HCT116 (cell line): ENCODE results near the gene C19orf38. TPM values are rescaled to one million over a fixed set of nuclear protein-coding genes. Genes with fewer than 3 reads are reported as not detected.

Experiments used
- ATAC-seq: fragments of 200-7000 bp; cut with Tn5 transposase; 2 replicates; pipeline ENCODE4 v1.9.1; 2020; ENCODE audit warnings: mild to moderate bottlenecking, moderate library complexity
- BruUV-seq: library from RNA; stranded (reverse); fragments of 400-500 nt; replicated peaks from 2 replicates; lab custom pipeline; 2021; lab: Mats Ljungman, UMichigan
- CTCF ChIA-PET: fragments of 300-600 bp; sonication (Branson Sonifier 250); formaldehyde crosslinking; loops from one replicate; lab custom pipeline; 2021; ENCODE audit warnings: antibody characterized with exemption; lab: Charles Lee
- POLR2A ChIA-PET: fragments of 300-600, 350-600 bp; sonication (Branson Sonifier 250); formaldehyde crosslinking; loops from one replicate; lab custom pipeline; 2021; ENCODE audit warnings: antibody characterized with exemption; lab: Charles Lee
- RAD21 ChIA-PET, 2 experiments: fragments of 300-600 bp; sonication (Branson Sonifier 250); formaldehyde crosslinking; loops; one replicate each; lab custom pipeline; 2023; ENCODE audit warnings: low total read pairs in 2 of 2; ENCODE audit not compliant: uncharacterized antibody in 2 of 2, unreplicated experiment in 2 of 2, low non-redundant PET in 1 of 2; lab: Charles Lee
- DNase-seq: peaks from one replicate; pipeline ENCODE4 v3.0.0-alpha.2; 2010; ENCODE audit warnings: low read depth, low spot score
- H2AFZ ChIP-seq: fragments of 200-600 bp; shearing (Covaris generic), sonication (generic); 2 replicates; pipeline ENCODE4 v1.6.1; 2017; ENCODE audit warnings: low read depth, mixed run types, mixed read lengths, antibody characterized with exemption, low read length; ENCODE audit not compliant: poor library complexity, severe bottlenecking
- H3K27ac ChIP-seq: 2 replicates; pipeline ENCODE4 v1.5.1; 2012; ENCODE audit warnings: low read depth, low read length
- H3K27me3 ChIP-seq: fragments of 200-600 bp; sonication (generic); 2 replicates; pipeline ENCODE4 v1.6.1; 2016; ENCODE audit warnings: mixed run types, low read length, mixed read lengths; ENCODE audit not compliant: insufficient read depth
- H3K36me3 ChIP-seq, 2 experiments: fragments of 200-500 bp in 1 of 2; fragments of 200-600 bp in 1 of 2; sonication (Bioruptor generic) in 1 of 2; sonication (generic) in 1 of 2; 2 replicates each; pipeline versions ENCODE4 v1.5.1 to v1.6.1; 2014 to 2016; ENCODE audit warnings: low read length in 2 of 2, inconsistent platforms in 1 of 2, mixed read lengths in 1 of 2, mixed run types in 1 of 2; ENCODE audit not compliant: insufficient read depth in 2 of 2, control insufficient read depth in 1 of 2
- H3K4me1 ChIP-seq, 2 experiments: fragments of 200-600 bp in 1 of 2; sonication (generic) in 1 of 2; 2 replicates each; pipeline versions ENCODE4 v1.5.1 to v1.6.1; 2012 to 2017; ENCODE audit warnings: low read length in 2 of 2, inconsistent platforms in 1 of 2, mild to moderate bottlenecking in 1 of 2, mixed read lengths in 1 of 2, mixed run types in 1 of 2, moderate library complexity in 1 of 2; ENCODE audit not compliant: insufficient read depth in 2 of 2, control insufficient read depth in 1 of 2
- H3K4me2 ChIP-seq: fragments of 200-600 bp; sonication (generic); 2 replicates; pipeline ENCODE4 v1.6.1; 2017; ENCODE audit warnings: mixed run types, low read length, mixed read lengths
- H3K4me3 ChIP-seq, 2 experiments: fragments of 200-600 bp in 1 of 2; sonication (generic) in 1 of 2; replicated peaks in 1 of 2; 2 replicates each; pipeline ENCODE4 v1.5.1; 2011 to 2016; ENCODE audit warnings: low read length in 2 of 2, control low read depth in 1 of 2, low read depth in 1 of 2, mild to moderate bottlenecking in 1 of 2, mixed read lengths in 1 of 2, mixed run types in 1 of 2
- H3K79me2 ChIP-seq: fragments of 200-600 bp; sonication (generic); 2 replicates; pipeline ENCODE4 v1.6.1; 2017; ENCODE audit warnings: mild to moderate bottlenecking, mixed run types, low read length, moderate library complexity, mixed read lengths; ENCODE audit not compliant: insufficient read depth
- H3K9ac ChIP-seq: fragments of 200-600 bp; sonication (generic); 2 replicates; pipeline ENCODE4 v1.6.1; 2016; ENCODE audit warnings: low read length, mixed read lengths
- H3K9me2 ChIP-seq: fragments of 200-600 bp; sonication (generic), shearing (Covaris generic); 2 replicates; pipeline ENCODE4 v1.6.1; 2017; ENCODE audit warnings: mixed run types, mild to moderate bottlenecking, moderate library complexity; ENCODE audit not compliant: insufficient read depth
- H3K9me3 ChIP-seq, 2 experiments: fragments of 200-500 bp in 1 of 2; fragments of 200-600 bp in 1 of 2; sonication (Bioruptor generic) in 1 of 2; sonication (generic) in 1 of 2; 2 replicates each; pipeline ENCODE4 v1.6.1; 2014 to 2017; ENCODE audit warnings: low read length in 2 of 2, mixed read lengths in 2 of 2, inconsistent platforms in 1 of 2, low read depth in 1 of 2, mild to moderate bottlenecking in 1 of 2, mixed run types in 1 of 2, moderate library complexity in 1 of 2; ENCODE audit not compliant: control insufficient read depth in 1 of 2, insufficient read depth in 1 of 2
- H4K20me1 ChIP-seq: fragments of 200-600 bp; sonication (generic), shearing (Covaris generic); 2 replicates; pipeline ENCODE4 v1.6.1; 2017; ENCODE audit warnings: mixed run types, mild to moderate bottlenecking, moderate library complexity; ENCODE audit not compliant: insufficient read depth
- ATF3 ChIP-seq: IDR thresholded peaks from 2 replicates; pipeline ENCODE4 v1.6.1; 2012
- CBX3 ChIP-seq: IDR thresholded peaks from 2 replicates; pipeline ENCODE4 v1.6.1; 2012; ENCODE audit warnings: low read depth
- CEBPB ChIP-seq: IDR thresholded peaks from 2 replicates; pipeline ENCODE4 v1.6.1; 2012; ENCODE audit warnings: low read depth
- CTCF ChIP-seq, 3 experiments: fragments of 200-600 bp in 1 of 3; sonication (generic) in 1 of 3; IDR thresholded peaks in 2 of 3; conservative IDR thresholded peaks in 1 of 3; 2 replicates each; pipeline ENCODE4 v1.5.1; 2012 to 2017; ENCODE audit warnings: low read depth in 2 of 3, low read length in 2 of 3, antibody characterized with exemption in 1 of 3, borderline replicate concordance in 1 of 3, control low read depth in 1 of 3, mild to moderate bottlenecking in 1 of 3, mixed read lengths in 1 of 3, mixed run types in 1 of 3, moderate library complexity in 1 of 3; ENCODE audit not compliant: insufficient read depth in 1 of 3
- EGR1 ChIP-seq: IDR thresholded peaks from 2 replicates; pipeline ENCODE4 v1.6.1; 2012; ENCODE audit warnings: low read depth
- ELF1 ChIP-seq: IDR thresholded peaks from 2 replicates; pipeline ENCODE4 v1.6.1; 2012; ENCODE audit warnings: low read depth, borderline replicate concordance
- EZH2 ChIP-seq: fragments of 200-600 bp; sonication (generic); IDR thresholded peaks from 2 replicates; pipeline ENCODE4 v1.6.1; 2017; ENCODE audit warnings: antibody characterized with exemption, mixed run types
- EZH2phosphoT487 ChIP-seq: fragments of 200-600 bp; IDR thresholded peaks from 2 replicates; pipeline ENCODE4 v1.6.1; 2018; ENCODE audit warnings: antibody characterized with exemption, borderline replicate concordance
- FOSL1 ChIP-seq: IDR thresholded peaks from 2 replicates; pipeline ENCODE4 v1.6.1; 2012; ENCODE audit warnings: low read depth
- POLR2A ChIP-seq: IDR thresholded peaks from 2 replicates; pipeline ENCODE4 v1.7.0; 2011; ENCODE audit warnings: borderline replicate concordance; ENCODE audit not compliant: insufficient read depth, insufficient read length; ENCODE audit errors: extremely low read depth
- POLR2AphosphoS5 ChIP-seq: IDR thresholded peaks from 2 replicates; pipeline ENCODE4 v1.6.1; 2011; ENCODE audit warnings: mild to moderate bottlenecking, low read depth, low read length, moderate library complexity
- RAD21 ChIP-seq: IDR thresholded peaks from 2 replicates; pipeline ENCODE4 v1.6.1; 2012; ENCODE audit warnings: low read depth, mild to moderate bottlenecking
- REST ChIP-seq: IDR thresholded peaks from 2 replicates; pipeline ENCODE4 v1.6.1; 2012; ENCODE audit warnings: low read depth
- SIN3A ChIP-seq: IDR thresholded peaks from 2 replicates; pipeline ENCODE4 v1.6.1; 2012; ENCODE audit warnings: low read depth
- SP1 ChIP-seq: IDR thresholded peaks from 2 replicates; pipeline ENCODE4 v1.6.1; 2012; ENCODE audit warnings: low read depth
- YY1 ChIP-seq: IDR thresholded peaks from 2 replicates; pipeline ENCODE4 v1.6.1; 2011; ENCODE audit warnings: low read length, low read depth, moderate library complexity, mild to moderate bottlenecking; ENCODE audit not compliant: insufficient replicate concordance; ENCODE audit errors: extremely low read depth
- ZNF274 ChIP-seq: fragments of 200-500 bp; sonication (Bioruptor generic); IDR thresholded peaks from 2 replicates; pipeline ENCODE4 v1.6.1; 2014; ENCODE audit warnings: mild to moderate bottlenecking, low read depth, low read length, inconsistent platforms
- intact Hi-C: fragments of 100-400 bp; cut with micrococcal nuclease; formaldehyde crosslinking; loops from 2 replicates; pipeline ENCODE4 v1.10.0; 2022
- total RNA-seq: library from RNA; stranded (reverse); gene quantifications from one replicate; pipeline ENCODE4 v1.2.1, GENCODE V29; 2021; ENCODE audit not compliant: unreplicated experiment
- TF ChIP-seq, protein P1 (sequence below): IDR thresholded peaks from 2 replicates; pipeline ENCODE4 v1.6.1; 2012

Gene C19orf38
- total RNA-seq, 1 experiment from 2014 or later: 0.74 TPM

DNA sequence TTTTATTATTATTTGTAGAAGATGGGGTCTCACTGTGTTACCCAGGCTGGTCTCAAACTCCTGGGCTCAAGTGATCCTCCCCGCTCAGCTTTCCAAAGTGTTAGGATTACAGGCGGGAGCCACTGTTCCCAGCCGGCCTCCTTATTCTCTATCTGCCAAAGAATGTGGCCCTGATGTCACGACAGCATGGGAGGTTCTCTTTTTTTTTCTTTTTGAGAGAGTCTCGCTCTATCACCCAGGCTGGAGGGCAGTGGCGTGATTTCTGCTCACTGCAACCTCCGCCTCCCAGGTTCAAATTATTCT is 46.6 kb downstream of the C19orf38 start:
- no peak for DNase-seq
- intact Hi-C loops: no loop called here
- Histone ChIP-seq H3K4me2 (no peak overlapping the region), H3K27ac (no peak overlapping the region), H3K4me1 (peaks cover 13 to 21% of the 10 kb centered on the region in 2 experiments), H3K4me3 (no peak overlapping the region), H2AFZ (no peak overlapping the region), H4K20me1 (no peaks in the 10 kb centered on the region), H3K36me3 (no peaks in the 10 kb centered on the region), H3K9ac (no peak overlapping the region), H3K9me3 (no peaks in the 10 kb centered on the region), H3K9me2 (no peaks in the 10 kb centered on the region), H3K27me3 (no peaks in the 10 kb centered on the region), H3K79me2 (peaks cover 90% of the 10 kb centered on the region)
- ATAC-seq: no peak
- ChIA-PET RAD21 (no interaction called here), POLR2A (no interaction called here), CTCF (no interaction called here)
- BruUV-seq: no TSS peak
- no peak for TF ChIP-seq ATF3
- TF ChIP-seq CTCF (IDR thresholded peaks at IDR 0.05 in 2 of 3, conservative IDR thresholded peaks at IDR 0.05 in 1 of 3; ENCODE audit: borderline replicate concordance in 1 of 3, insufficient read depth in 1 of 3, low read depth in 2 of 3, low read length in 2 of 3): no peak
- no peak for TF ChIP-seq CEBPB
- TF ChIP-seq EGR1: no peak
- TF ChIP-seq YY1: no peak
- no peak for TF ChIP-seq EZH2
- no peak for TF ChIP-seq ELF1
- no peak for TF ChIP-seq EZH2phosphoT487
- TF ChIP-seq CBX3: no peak
- TF ChIP-seq RAD21: no peak
- TF ChIP-seq ZNF274: no peak
- TF ChIP-seq REST: no peak
- TF ChIP-seq POLR2AphosphoS5: no peak
- TF ChIP-seq SP1: no peak
- no peak for TF ChIP-seq SIN3A
- TF ChIP-seq, protein P1, sequence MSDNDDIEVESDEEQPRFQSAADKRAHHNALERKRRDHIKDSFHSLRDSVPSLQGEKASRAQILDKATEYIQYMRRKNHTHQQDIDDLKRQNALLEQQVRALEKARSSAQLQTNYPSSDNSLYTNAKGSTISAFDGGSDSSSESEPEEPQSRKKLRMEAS: no peak
- no peak for TF ChIP-seq POLR2A
- no peak for TF ChIP-seq FOSL1
